GM15510 (cell line): ENCODE results near the gene KCNRG.

Experiments used
- POLR2A ChIP-seq: IDR thresholded peaks from 3 replicates; pipeline ENCODE4 v1.6.1; 2011; ENCODE audit warnings: borderline replicate concordance; ENCODE audit not compliant: insufficient read length; ENCODE audit errors: extremely low read depth

Gene KCNRG

GRCh38 chr13:50055454-50055853, 40.2 kb downstream of the KCNRG start:
- no peak for TF ChIP-seq POLR2A

- no peak for TF ChIP-seq POLR2A
Observed at GRCh38 chr13:50060718-50061117, 45.5 kb downstream of the KCNRG start.

GRCh38 chr13:50065712-50066111, 50.5 kb downstream of the KCNRG start:
- TF ChIP-seq POLR2A = no peak

GRCh38 chr13:50068508-50068907, 53.3 kb downstream of the KCNRG start:
- TF ChIP-seq POLR2A = no peak

GRCh38 chr13:50069261-50069660, 54.0 kb downstream of the KCNRG start:
- no peak for TF ChIP-seq POLR2A

- TF ChIP-seq POLR2A = no peak
Observed at GRCh38 chr13:50070186-50070585, 54.9 kb downstream of the KCNRG start.
